GM10266 (cell line): ENCODE results near the gene TAF11L8.
"Not testable (repeated sequence)": the region's sequence is repeated elsewhere in the genome, so short reads cannot be mapped to it uniquely, and the experiment has no call there.

Experiments
- DNase-seq: peaks from one replicate; pipeline ENCODE4 v3.0.0; 2012; ENCODE audit errors: extremely low spot score
- TF ChIP-seq, protein P1 (sequence below): IDR thresholded peaks from 2 replicates; pipeline ENCODE4 v1.5.1; 2012; ENCODE audit warnings: mild to moderate bottlenecking, low read depth; ENCODE audit not compliant: control insufficient read depth, insufficient read depth; ENCODE audit errors: missing control alignments

The TAF11L8 gene

DNA sequence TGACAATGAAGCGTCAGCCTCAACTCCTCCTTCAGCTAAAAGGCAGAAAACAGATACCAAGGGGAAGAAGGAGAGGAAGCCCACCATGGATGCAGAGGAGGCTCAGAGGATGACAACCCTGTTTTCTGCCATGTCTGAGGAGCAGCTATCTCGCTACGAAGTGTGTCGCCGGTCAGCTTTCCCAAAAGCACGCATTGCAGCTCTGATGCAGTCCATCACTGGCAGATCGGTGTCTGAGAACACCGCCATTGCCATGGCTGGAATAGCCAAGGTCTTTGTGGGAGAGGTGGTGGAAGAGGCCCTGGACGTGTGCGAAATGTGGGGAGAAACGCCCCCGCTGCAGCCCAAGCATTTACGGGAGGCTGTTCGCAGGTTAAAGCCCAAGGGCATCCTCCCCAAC, 14.2 kb upstream of the TAF11L8 start:
- no peak for DNase-seq
- TF ChIP-seq, protein P1, sequence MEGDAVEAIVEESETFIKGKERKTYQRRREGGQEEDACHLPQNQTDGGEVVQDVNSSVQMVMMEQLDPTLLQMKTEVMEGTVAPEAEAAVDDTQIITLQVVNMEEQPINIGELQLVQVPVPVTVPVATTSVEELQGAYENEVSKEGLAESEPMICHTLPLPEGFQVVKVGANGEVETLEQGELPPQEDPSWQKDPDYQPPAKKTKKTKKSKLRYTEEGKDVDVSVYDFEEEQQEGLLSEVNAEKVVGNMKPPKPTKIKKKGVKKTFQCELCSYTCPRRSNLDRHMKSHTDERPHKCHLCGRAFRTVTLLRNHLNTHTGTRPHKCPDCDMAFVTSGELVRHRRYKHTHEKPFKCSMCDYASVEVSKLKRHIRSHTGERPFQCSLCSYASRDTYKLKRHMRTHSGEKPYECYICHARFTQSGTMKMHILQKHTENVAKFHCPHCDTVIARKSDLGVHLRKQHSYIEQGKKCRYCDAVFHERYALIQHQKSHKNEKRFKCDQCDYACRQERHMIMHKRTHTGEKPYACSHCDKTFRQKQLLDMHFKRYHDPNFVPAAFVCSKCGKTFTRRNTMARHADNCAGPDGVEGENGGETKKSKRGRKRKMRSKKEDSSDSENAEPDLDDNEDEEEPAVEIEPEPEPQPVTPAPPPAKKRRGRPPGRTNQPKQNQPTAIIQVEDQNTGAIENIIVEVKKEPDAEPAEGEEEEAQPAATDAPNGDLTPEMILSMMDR = no peak

DNA sequence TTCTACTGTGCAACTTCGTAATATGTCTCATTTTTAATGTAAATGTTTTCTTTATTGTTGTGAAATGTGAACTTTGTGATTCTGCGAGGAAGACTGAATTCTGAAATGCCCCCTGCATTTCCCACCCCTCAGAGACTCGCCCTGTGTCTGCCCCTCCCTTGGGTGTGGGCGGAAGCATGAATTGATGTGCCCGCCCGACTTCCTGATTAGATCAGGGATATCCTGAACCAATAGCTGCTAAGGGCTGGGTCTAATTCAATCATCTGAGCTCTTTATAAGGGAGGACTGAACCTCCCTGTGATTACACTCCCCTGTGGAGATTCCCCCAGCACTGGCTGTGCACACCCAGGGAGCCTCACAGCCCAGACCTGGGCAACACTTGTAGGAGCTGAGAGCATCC, 13.1 kb upstream of the TAF11L8 start, which contains the start of gene TAF11L11:
Gene TAF11L11, plus strand, starts transcription at position 304 of the 400 bp plus-strand sequence.
- DNase-seq = not testable (repeated sequence)

DNA sequence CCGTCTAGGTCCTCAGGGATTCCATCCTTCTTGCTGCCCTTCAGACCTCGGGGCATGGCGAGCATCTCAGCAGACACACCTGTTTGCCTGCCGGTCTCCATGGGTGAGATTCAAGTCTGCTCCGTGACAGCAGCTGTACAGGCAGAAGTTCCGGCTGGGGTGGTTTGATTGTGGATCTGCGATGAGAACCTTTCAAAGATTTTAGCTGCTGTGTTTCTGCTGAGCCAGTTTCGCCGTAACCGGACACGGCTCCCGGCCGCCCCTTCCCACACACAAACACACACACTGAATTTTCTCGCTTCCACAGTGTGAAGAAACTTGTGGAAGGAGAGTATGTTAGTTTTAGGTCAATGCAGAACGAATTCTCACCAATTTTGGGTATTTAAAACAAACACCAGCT, 7.0 kb upstream of the TAF11L8 start, which contains the start of gene TAF11L10:
Gene TAF11L10, minus strand, starts transcription at position 101 of the 400 bp plus-strand sequence.
- not testable (repeated sequence) for DNase-seq

DNA sequence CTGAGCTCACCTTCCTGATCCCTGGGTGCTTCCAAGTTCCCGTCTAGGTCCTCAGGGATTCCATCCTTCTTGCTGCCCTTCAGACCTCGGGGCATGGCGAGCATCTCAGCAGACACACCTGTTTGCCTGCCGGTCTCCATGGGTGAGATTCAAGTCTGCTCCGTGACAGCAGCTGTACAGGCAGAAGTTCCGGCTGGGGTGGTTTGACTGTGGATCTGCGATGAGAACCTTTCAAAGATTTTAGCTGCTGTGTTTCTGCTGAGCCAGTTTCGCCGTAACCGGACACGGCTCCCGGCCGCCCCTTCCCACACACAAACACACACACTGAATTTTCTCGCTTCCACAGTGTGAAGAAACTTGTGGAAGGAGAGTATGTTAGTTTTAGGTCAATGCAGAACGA, 3.5 kb upstream of the TAF11L8 start, which contains the start of gene TAF11L9:
Gene TAF11L9, minus strand, starts transcription at position 140 of the 400 bp plus-strand sequence.
- DNase-seq = not testable (repeated sequence)

DNA sequence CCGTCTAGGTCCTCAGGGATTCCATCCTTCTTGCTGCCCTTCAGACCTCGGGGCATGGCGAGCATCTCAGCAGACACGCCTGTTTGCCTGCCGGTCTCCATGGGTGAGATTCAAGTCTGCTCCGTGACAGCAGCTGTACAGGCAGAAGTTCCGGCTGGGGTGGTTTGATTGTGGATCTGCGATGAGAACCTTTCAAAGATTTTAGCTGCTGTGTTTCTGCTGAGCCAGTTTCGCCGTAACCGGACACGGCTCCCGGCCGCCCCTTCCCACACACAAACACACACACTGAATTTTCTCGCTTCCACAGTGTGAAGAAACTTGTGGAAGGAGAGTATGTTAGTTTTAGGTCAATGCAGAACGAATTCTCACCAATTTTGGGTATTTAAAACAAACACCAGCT, 5.1 kb downstream of the TAF11L8 start, which contains the start of gene TAF11L7:
Gene TAF11L7, minus strand, starts transcription at position 101 of the 400 bp plus-strand sequence.
- not testable (repeated sequence) for DNase-seq
